ENCODE data around the gene WDFY1.

DNA sequence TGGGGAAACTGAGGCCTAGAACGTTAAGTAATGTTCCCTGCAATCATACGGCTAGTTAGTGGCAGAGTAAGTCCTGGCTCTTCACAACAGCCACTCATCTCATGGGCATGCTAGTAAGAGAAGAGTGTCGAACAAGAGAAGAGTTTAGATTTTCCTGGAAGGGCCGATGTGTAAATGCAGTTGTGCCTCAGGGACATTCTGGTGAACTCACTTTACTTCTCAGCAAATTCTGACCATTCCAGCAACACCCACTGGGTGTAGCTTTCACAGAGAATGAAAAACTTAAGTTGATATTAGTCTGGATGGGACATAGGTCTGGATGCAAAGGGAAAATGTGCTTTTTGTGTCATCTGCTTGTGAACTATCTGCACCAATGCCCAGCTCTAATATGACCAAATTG is 35.7 kb upstream of the WDFY1 start:
- TF ChIP-seq POLR2A (IDR thresholded peaks at IDR 0.05): no peak
- TF ChIP-seq, protein P1, sequence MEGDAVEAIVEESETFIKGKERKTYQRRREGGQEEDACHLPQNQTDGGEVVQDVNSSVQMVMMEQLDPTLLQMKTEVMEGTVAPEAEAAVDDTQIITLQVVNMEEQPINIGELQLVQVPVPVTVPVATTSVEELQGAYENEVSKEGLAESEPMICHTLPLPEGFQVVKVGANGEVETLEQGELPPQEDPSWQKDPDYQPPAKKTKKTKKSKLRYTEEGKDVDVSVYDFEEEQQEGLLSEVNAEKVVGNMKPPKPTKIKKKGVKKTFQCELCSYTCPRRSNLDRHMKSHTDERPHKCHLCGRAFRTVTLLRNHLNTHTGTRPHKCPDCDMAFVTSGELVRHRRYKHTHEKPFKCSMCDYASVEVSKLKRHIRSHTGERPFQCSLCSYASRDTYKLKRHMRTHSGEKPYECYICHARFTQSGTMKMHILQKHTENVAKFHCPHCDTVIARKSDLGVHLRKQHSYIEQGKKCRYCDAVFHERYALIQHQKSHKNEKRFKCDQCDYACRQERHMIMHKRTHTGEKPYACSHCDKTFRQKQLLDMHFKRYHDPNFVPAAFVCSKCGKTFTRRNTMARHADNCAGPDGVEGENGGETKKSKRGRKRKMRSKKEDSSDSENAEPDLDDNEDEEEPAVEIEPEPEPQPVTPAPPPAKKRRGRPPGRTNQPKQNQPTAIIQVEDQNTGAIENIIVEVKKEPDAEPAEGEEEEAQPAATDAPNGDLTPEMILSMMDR (IDR thresholded peaks at IDR 0.05 in 4 of 5, conservative IDR thresholded peaks at IDR 0.05 in 1 of 5): no peak
